AG04449 (cell line): ENCODE results near the gene TUSC2.

Experiments used
- CTCF ChIA-PET: fragments of 350-600 bp; formaldehyde crosslinking; extraction: SDS; loops from one replicate; lab custom pipeline; 2021; ENCODE audit warnings: antibody characterized with exemption; lab: Yijun Ruan, JAX
- POLR2A ChIA-PET: fragments of 400-600, 350-600 bp; formaldehyde crosslinking; extraction: SDS; loops from one replicate; lab custom pipeline; 2020; ENCODE audit warnings: antibody characterized with exemption, inconsistent platforms; lab: Yijun Ruan, JAX
- DNase-seq: peaks from one replicate; pipeline ENCODE4 v3.0.0-alpha.2; 2010; ENCODE audit warnings: low read depth, low spot score
- H3K4me3 ChIP-seq: 2 replicates; pipeline ENCODE4 v1.5.1; 2011; ENCODE audit warnings: low read depth, mild to moderate bottlenecking, control low read depth, low read length
- TF ChIP-seq, protein P1 (sequence below): IDR thresholded peaks from one replicate; pipeline ENCODE4 v1.5.1; 2011; ENCODE audit warnings: mild to moderate bottlenecking, moderate library complexity, low read length, control low read depth, inconsistent platforms; ENCODE audit not compliant: insufficient read depth; ENCODE audit errors: missing control alignments

Gene TUSC2

DNA sequence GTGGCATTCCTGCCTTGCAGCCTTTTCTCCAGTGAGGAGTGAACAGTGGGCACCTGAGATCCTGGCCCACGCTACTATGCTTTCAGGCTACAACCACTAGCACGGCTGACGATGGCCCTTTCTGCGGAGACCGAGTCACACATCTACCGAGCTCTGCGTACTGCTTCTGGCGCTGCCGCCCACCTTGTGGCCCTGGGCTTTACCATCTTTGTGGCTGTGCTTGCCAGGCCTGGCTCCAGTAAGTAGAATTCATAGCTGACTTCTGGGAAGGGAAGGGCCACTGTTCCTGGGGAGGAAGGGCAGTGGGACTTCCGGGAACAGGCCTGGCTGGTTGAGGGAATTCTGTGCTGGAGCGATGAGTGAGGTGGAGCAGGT, 23.3 kb upstream of the TUSC2 start:
- TF ChIP-seq, protein P1, sequence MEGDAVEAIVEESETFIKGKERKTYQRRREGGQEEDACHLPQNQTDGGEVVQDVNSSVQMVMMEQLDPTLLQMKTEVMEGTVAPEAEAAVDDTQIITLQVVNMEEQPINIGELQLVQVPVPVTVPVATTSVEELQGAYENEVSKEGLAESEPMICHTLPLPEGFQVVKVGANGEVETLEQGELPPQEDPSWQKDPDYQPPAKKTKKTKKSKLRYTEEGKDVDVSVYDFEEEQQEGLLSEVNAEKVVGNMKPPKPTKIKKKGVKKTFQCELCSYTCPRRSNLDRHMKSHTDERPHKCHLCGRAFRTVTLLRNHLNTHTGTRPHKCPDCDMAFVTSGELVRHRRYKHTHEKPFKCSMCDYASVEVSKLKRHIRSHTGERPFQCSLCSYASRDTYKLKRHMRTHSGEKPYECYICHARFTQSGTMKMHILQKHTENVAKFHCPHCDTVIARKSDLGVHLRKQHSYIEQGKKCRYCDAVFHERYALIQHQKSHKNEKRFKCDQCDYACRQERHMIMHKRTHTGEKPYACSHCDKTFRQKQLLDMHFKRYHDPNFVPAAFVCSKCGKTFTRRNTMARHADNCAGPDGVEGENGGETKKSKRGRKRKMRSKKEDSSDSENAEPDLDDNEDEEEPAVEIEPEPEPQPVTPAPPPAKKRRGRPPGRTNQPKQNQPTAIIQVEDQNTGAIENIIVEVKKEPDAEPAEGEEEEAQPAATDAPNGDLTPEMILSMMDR: no peak
- peak overlapping the region; percentile 99 for H3K4me3 ChIP-seq
- no peak for DNase-seq
- ChIA-PET POLR2A (interaction anchor here (1.2 to 1.8 kb wide), 2 partner anchors 13 to 264 kb away, joined by 3 to 10 read pairs; no protein-coding TSS in a partner anchor), CTCF (interaction anchor here (1.4 to 16.7 kb wide), 4 partner anchors 9 to 264 kb away, joined by 3 to 473 read pairs (median 28); partner anchors contain the start of gene MAPKAPK3)

DNA sequence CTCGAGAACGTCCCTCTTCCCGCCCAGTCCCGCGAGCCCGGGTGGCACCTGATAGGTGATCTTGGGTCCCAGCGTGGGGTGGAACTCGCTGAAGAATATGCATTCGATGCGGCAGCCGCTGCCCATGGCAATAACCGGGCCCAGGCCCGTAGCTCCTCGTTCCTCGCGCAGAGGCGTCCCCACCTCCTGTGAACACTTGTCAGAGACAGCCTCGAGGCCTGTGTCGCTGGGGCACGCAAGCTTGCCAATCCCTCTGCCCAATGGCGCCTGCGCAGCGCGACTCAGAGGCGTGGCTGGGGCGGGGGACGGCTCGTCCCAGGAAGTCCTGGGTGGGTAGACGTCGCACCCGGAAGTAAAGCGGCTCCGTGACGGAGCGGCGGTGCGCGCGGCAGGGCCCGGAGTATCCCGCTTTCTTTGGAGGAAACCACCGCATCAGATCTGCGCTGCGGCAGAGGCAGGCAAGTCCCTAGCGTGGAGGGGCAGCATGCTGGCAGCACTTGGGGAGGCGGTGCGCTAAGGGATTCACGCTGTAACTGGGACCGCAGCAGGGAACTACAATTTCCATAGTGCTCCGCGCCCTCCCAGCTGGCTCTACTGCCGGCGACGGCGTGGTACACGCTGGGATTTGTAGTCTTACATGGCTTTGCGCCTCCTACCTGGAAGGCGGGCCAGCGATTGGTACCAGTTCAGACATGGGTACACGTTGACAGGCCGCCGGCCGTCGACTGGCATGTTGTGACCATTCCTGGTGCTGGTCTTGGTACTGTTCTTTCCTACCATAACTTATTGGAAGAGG, 22.7 kb upstream of the TUSC2 start, which contains the start of the genes CYB561D2 and NPRL2:
CYB561D2 (plus strand) TSS at position 336 of the 796 bp plus-strand sequence. CDS start 572 bp downstream, outside the sequence.
NPRL2 (minus strand) TSS at position 249 of the 796 bp plus-strand sequence; CDS start at position 126, 123 bp downstream.
- POLR2A ChIA-PET: interaction anchor here (0.6 to 1.8 kb wide), 8 partner anchors 9 to 265 kb away, joined by 3 to 10 read pairs (median 3); partner anchors contain the start of genes HEMK1, RASSF1 and TMEM115
- CTCF ChIA-PET: interaction anchor here (0.7 to 16.7 kb wide), 9 partner anchors 8 to 264 kb away, joined by 3 to 473 read pairs (median 6); partner anchors contain the start of genes MAPKAPK3 and RASSF1
- peak; percentile 55 for DNase-seq
- TF ChIP-seq, protein P1: no peak
- H3K4me3 ChIP-seq: peak within 1 kb of the TSS; percentile 99

DNA sequence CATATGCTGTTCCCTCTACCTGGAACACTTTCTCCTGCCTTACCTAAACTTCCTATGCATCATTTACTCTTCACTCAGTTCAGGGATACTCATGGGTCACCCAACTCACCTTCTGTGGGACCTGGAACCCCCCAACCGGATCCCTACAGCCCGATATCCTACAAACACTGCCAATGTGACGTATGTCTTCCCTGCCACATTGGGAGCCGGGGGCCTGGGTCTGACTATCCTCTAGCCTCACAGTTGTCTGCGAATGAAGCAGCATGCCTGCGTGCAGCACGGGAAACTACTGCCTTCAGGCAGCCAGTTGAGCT, 22.1 kb upstream of the TUSC2 start:
- no peak for DNase-seq
- CTCF ChIA-PET: interaction anchor here (0.7 to 16.7 kb wide), 7 partner anchors 9 to 265 kb away, joined by 3 to 473 read pairs (median 7); partner anchors contain the start of genes MAPKAPK3 and RASSF1
- peak overlapping the region; percentile 99 for H3K4me3 ChIP-seq
- POLR2A ChIA-PET: interaction anchor here (0.6 to 1.8 kb wide), 7 partner anchors 10 to 266 kb away, joined by 3 to 10 read pairs (median 3); partner anchors contain the start of genes HEMK1 and RASSF1
- TF ChIP-seq, protein P1: no peak

DNA sequence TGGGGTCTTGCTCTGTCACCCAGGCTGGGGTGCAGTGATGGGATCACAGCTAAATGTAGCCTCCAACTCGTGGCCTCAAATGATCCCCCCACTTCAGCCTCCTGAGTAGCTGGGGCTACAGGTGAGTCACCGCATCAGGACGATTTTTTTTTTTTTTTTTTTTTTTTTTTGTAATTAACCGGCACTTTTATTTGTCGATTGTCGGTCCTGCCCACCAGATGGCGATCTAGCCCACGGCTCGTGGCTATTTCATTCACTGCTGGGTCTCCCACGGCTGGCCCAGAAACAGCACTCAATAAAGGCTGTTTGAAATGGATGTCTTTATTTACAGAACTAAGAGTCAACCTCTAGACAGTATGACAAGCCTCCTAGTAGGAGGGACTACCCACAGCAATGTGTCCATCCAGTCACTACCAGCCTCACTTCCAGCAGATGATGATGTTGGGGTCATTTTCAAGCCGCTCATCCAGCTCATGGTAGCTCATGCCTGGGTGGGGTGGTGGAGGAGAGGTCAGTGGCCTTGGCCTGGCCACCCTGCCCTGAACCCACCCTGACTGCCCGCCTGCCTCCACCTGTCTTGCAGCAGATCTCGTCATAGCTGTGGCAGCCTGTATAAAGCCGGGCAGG, 19.3 kb upstream of the TUSC2 start:
- no peak for DNase-seq

DNA sequence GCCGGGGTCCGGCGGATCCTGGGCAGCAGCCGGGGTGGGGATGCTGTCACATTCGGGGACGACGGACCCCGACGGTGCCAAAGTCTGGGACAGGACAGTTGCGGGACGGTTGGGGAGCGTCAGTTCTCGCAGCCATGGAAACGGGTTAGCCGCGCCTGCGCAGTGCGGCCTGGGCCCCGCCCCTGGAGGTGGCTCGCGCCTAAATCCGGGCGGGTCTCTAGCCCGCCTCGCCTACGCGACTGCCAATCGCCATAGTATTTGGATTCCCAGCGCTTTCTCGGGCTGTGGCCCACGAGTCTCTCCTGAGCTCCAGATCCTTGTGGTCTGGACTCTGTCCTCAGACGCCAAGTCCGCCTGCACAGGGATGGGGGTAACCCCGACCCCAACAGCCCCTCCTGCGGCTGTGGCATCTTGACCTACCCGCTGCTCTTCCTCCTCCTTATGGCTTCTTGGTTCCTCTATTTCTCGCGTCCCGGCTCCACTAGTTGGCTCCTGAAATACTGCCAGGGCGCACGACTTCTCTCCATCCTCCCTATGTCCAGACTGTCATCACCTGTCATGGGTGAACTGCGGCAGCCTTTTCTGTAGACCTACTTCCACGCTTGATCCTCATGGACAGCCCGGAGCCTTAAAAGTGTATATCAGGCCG, 17.7 kb upstream of the TUSC2 start, which contains the start of gene ZMYND10:
ZMYND10 (minus strand) TSS at position 147 of the 649 bp plus-strand sequence. CDS start 153 bp downstream, outside the sequence.
- ChIA-PET CTCF (interaction anchor here (1.0 to 16.7 kb wide), 6 partner anchors 8 to 269 kb away, joined by 3 to 473 read pairs (median 10); partner anchors contain the start of gene MAPKAPK3), POLR2A (interaction anchor here (1.2 kb wide), 1 partner anchor 8 kb away, joined by 4 read pairs; no protein-coding TSS in a partner anchor)
- no peak for DNase-seq
- TF ChIP-seq, protein P1: no peak
- peak within 1 kb of the TSS; percentile 61 for H3K4me3 ChIP-seq

More for the DNA sequence above, 19.3 kb upstream of the TUSC2 start:
- CTCF ChIA-PET: interaction anchor here (0.7 to 16.7 kb wide), 17 partner anchors 9 to 268 kb away, joined by 3 to 473 read pairs (median 5); partner anchors contain the start of genes C3orf18, HEMK1, MAPKAPK3 and TMEM115
- TF ChIP-seq, protein P1: peak; percentile 54
- H3K4me3 ChIP-seq: no peak overlapping the region
- POLR2A ChIA-PET: no interaction called here
